HL-60 (cell line): ENCODE measurements around the gene LY9.
"Not testable (repeated sequence)": the region's sequence is repeated elsewhere in the genome, so short reads cannot be mapped to it uniquely, and the experiment has no call there.

Source experiments
- DNase-seq, 2 experiments: peaks; one replicate each; pipeline ENCODE4 v3.0.0-alpha.2; 2010 to 2020; ENCODE audit warnings: low read depth in 1 of 2, low spot score in 1 of 2
- H3K27ac ChIP-seq: fragments of 250-450 bp; sonication (Bioruptor Pico); replicated peaks from 2 replicates; pipeline ENCODE4 v1.5.1; 2020; ENCODE audit warnings: mild to moderate bottlenecking, moderate library complexity
- H3K27me3 ChIP-seq: fragments of 250-450 bp; sonication (Bioruptor Pico); 2 replicates; pipeline ENCODE4 v1.5.1; 2021; ENCODE audit warnings: mild to moderate bottlenecking, moderate library complexity; ENCODE audit not compliant: insufficient read depth, poor library complexity, severe bottlenecking
- H3K4me3 ChIP-seq: replicated peaks from 2 replicates; pipeline ENCODE4 v1.5.1; 2011; ENCODE audit warnings: mild to moderate bottlenecking, control low read depth, low read length; ENCODE audit not compliant: insufficient read depth
- CTCF ChIP-seq: IDR thresholded peaks from one replicate; pipeline ENCODE4 v1.5.1; 2011; ENCODE audit warnings: low read length, control low read depth, inconsistent platforms; ENCODE audit not compliant: insufficient read depth
- GABPA ChIP-seq: IDR thresholded peaks from 2 replicates; pipeline ENCODE4 v1.6.1; 2012; ENCODE audit warnings: low read depth
- POLR2AphosphoS5 ChIP-seq: IDR thresholded peaks from 2 replicates; pipeline ENCODE4 v1.6.1; 2012; ENCODE audit warnings: low read depth
- REST ChIP-seq: IDR thresholded peaks from 2 replicates; pipeline ENCODE4 v1.6.1; 2012; ENCODE audit warnings: low read depth; ENCODE audit not compliant: insufficient replicate concordance
- SPI1 ChIP-seq: IDR thresholded peaks from 2 replicates; pipeline ENCODE4 v1.6.1; 2012; ENCODE audit warnings: low read depth, mild to moderate bottlenecking, borderline replicate concordance

Gene LY9

GRCh38 chr1:160781186-160781766 lies 14.7 kb upstream of the LY9 start:
- H3K27me3 ChIP-seq: no peaks in the 10 kb centered on the region
- no peak overlapping the region for H3K27ac ChIP-seq
- TF ChIP-seq GABPA (no peak), POLR2AphosphoS5 (no peak), CTCF (no peak), SPI1 (no peak), REST (no peak)
- no peak for DNase-seq
- H3K4me3 ChIP-seq: no peak overlapping the region

- no peak overlapping the region for H3K27ac ChIP-seq
- peak in 1 of 2 experiments; percentile 37 for DNase-seq
- no peak overlapping the region for H3K4me3 ChIP-seq
- TF ChIP-seq POLR2AphosphoS5 (no peak), GABPA (no peak), CTCF (no peak), SPI1 (no peak), REST (no peak)
- H3K27me3 ChIP-seq: no peaks in the 10 kb centered on the region
Measured at GRCh38 chr1:160781914-160782689, 13.9 kb upstream of the LY9 start.

GRCh38 chr1:160782988-160783765 lies 12.8 kb upstream of the LY9 start:
- not testable (repeated sequence) for H3K4me3 ChIP-seq, DNase-seq, H3K27me3 ChIP-seq, H3K27ac ChIP-seq

GRCh38 chr1:160789051-160789701 lies 6.8 kb upstream of the LY9 start:
- Histone ChIP-seq H3K4me3 (no peak overlapping the region), H3K27ac (no peak overlapping the region), H3K27me3 (no peaks in the 10 kb centered on the region)
- no peak for DNase-seq
- TF ChIP-seq POLR2AphosphoS5 (no peak), SPI1 (no peak), REST (no peak), GABPA (no peak), CTCF (no peak)
